Measurements from ENCODE around the gene PPP2R2C. TPM values are rescaled to one million over a fixed set of nuclear protein-coding genes. Genes with fewer than 3 reads are reported as not detected.

The PPP2R2C gene
- total and polyA plus RNA-seq, 2 donors (not counting 1 experiment from before 2014, with no cell fraction given) = 0.10 to 0.17 TPM

GRCh38 chr4:6296026-6296425, 176.4 kb downstream of the PPP2R2C start:
- Histone ChIP-seq H3K4me3 (replicated peaks in 1 of 4; ENCODE audit: control extremely low read depth in 1 of 4, insufficient read depth in 1 of 4, low read depth in 3 of 4, low read length in 4 of 4) (no peak overlapping the region), H3K79me2 (ENCODE audit: control insufficient read depth, insufficient read depth, low read length) (no peaks in the 10 kb centered on the region), H3K4me1 (ENCODE audit: control insufficient read depth, extremely low read depth, insufficient read depth, low read length) (no peaks in the 10 kb centered on the region), H3K9me3 (ENCODE audit: control insufficient read depth, insufficient read depth, low read depth, low read length) (no peaks in the 10 kb centered on the region), H3K36me3 (ENCODE audit: control insufficient read depth, insufficient read depth, low read length) (peaks cover 3% of the 10 kb centered on the region), H3K4me2 (ENCODE audit: extremely low read depth, insufficient read depth, low read length) (no peak overlapping the region), H3K9ac (ENCODE audit: insufficient read depth, low read length) (no peak overlapping the region), H4K20me1 (ENCODE audit: control insufficient read depth, extremely low read depth, insufficient read depth, low read length) (no peaks in the 10 kb centered on the region), H3K27ac (ENCODE audit: insufficient read depth, low read length) (no peak overlapping the region), H2AFZ (ENCODE audit: low read length) (no peak overlapping the region), H3K27me3 (ENCODE audit: control insufficient read depth, insufficient read depth, low read length) (no peaks in the 10 kb centered on the region)
- DNase-seq (ENCODE audit: low read depth in 2 of 2) = no peak
- no peak for TF ChIP-seq EZH2 (IDR thresholded peaks at IDR 0.05; ENCODE audit: low read length, missing control alignments)
- TF ChIP-seq CTCF (conservative IDR thresholded peaks at IDR 0.05 in 1 of 2, IDR thresholded peaks at IDR 0.05 in 1 of 2; ENCODE audit: low read depth in 1 of 2, low read length in 2 of 2) = no peak

- no peaks in the 10 kb centered on the region for H3K79me2 ChIP-seq (ENCODE audit: control insufficient read depth, insufficient read depth, low read length)
- H2AFZ ChIP-seq (ENCODE audit: low read length) = no peak overlapping the region
- H3K4me1 ChIP-seq (ENCODE audit: control insufficient read depth, extremely low read depth, insufficient read depth, low read length) = no peaks in the 10 kb centered on the region
- no peaks in the 10 kb centered on the region for H3K9me3 ChIP-seq (ENCODE audit: control insufficient read depth, insufficient read depth, low read depth, low read length)
- H4K20me1 ChIP-seq (ENCODE audit: control insufficient read depth, extremely low read depth, insufficient read depth, low read length) = no peaks in the 10 kb centered on the region
- no peak for TF ChIP-seq EZH2 (IDR thresholded peaks at IDR 0.05; ENCODE audit: low read length, missing control alignments)
- TF ChIP-seq CTCF (conservative IDR thresholded peaks at IDR 0.05 in 1 of 2, IDR thresholded peaks at IDR 0.05 in 1 of 2; ENCODE audit: low read depth in 1 of 2, low read length in 2 of 2) = no peak
- H3K27me3 ChIP-seq (ENCODE audit: control insufficient read depth, insufficient read depth, low read length) = no peaks in the 10 kb centered on the region
- H3K36me3 ChIP-seq (ENCODE audit: control insufficient read depth, insufficient read depth, low read length) = peaks cover 5% of the 10 kb centered on the region
- H3K4me3 ChIP-seq (replicated peaks in 1 of 4; ENCODE audit: control extremely low read depth in 1 of 4, insufficient read depth in 1 of 4, low read depth in 3 of 4, low read length in 4 of 4) = no peak overlapping the region
- no peak overlapping the region for H3K4me2 ChIP-seq (ENCODE audit: extremely low read depth, insufficient read depth, low read length)
- DNase-seq (ENCODE audit: low read depth in 2 of 2) = no peak
- H3K9ac ChIP-seq (ENCODE audit: insufficient read depth, low read length) = no peak overlapping the region
- no peak overlapping the region for H3K27ac ChIP-seq (ENCODE audit: insufficient read depth, low read length)
These were observed 176.9 kb downstream of the PPP2R2C start for GRCh38 chr4:6295495-6295894.

- no peak for DNase-seq (ENCODE audit: low read depth in 2 of 2)
- H3K9ac ChIP-seq (ENCODE audit: insufficient read depth, low read length) = no peak overlapping the region
- TF ChIP-seq EZH2 (IDR thresholded peaks at IDR 0.05; ENCODE audit: low read length, missing control alignments) (no peak), CTCF (conservative IDR thresholded peaks at IDR 0.05 in 1 of 2, IDR thresholded peaks at IDR 0.05 in 1 of 2; ENCODE audit: low read depth in 1 of 2, low read length in 2 of 2) (no peak)
- H3K9me3 ChIP-seq (ENCODE audit: control insufficient read depth, insufficient read depth, low read depth, low read length) = no peaks in the 10 kb centered on the region
- H3K4me2 ChIP-seq (ENCODE audit: extremely low read depth, insufficient read depth, low read length) = no peak overlapping the region
- no peaks in the 10 kb centered on the region for H3K4me1 ChIP-seq (ENCODE audit: control insufficient read depth, extremely low read depth, insufficient read depth, low read length)
- H3K4me3 ChIP-seq (replicated peaks in 1 of 4; ENCODE audit: control extremely low read depth in 1 of 4, insufficient read depth in 1 of 4, low read depth in 3 of 4, low read length in 4 of 4) = no peak overlapping the region
- H3K36me3 ChIP-seq (ENCODE audit: control insufficient read depth, insufficient read depth, low read length) = peaks cover 5% of the 10 kb centered on the region
- no peak overlapping the region for H2AFZ ChIP-seq (ENCODE audit: low read length)
- H4K20me1 ChIP-seq (ENCODE audit: control insufficient read depth, extremely low read depth, insufficient read depth, low read length) = no peaks in the 10 kb centered on the region
- no peak overlapping the region for H3K27ac ChIP-seq (ENCODE audit: insufficient read depth, low read length)
- H3K79me2 ChIP-seq (ENCODE audit: control insufficient read depth, insufficient read depth, low read length) = no peaks in the 10 kb centered on the region
- H3K27me3 ChIP-seq (ENCODE audit: control insufficient read depth, insufficient read depth, low read length) = no peaks in the 10 kb centered on the region
These were observed 177.6 kb downstream of the PPP2R2C start for GRCh38 chr4:6294705-6295421.
